DND-41 (cell line): ENCODE data around the gene TEKT3.

Source experiments
- CTCF ChIP-seq: IDR thresholded peaks from 2 replicates; pipeline ENCODE4 v1.5.1; 2012; ENCODE audit warnings: borderline replicate concordance, low read length, moderate library complexity, mild to moderate bottlenecking; ENCODE audit not compliant: poor library complexity, severe bottlenecking; ENCODE audit errors: extremely low read depth
- EZH2 ChIP-seq: IDR thresholded peaks from 3 replicates; pipeline ENCODE4 v1.6.1; 2012; ENCODE audit warnings: borderline replicate concordance, low read depth, mild to moderate bottlenecking, moderate library complexity, low read length, inconsistent platforms; ENCODE audit not compliant: severe bottlenecking

DNA sequence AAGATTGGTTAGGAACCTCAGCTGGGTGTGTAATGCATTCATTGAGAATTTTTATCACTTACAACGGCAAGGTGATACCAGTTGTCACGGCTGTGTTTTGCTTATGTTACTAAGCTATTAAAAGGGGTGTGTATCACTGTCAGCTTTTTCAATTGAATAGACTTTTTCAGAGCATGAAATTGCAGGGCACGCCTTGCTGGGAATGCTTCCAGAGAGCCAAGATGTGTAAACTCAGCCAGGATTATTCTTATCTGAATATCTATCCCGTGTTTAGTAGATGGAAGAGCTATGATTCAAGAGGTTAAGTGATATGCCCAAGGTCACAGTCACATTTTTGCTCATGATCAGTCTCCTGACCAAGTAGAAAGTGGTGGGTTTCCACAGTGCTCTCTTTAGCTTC, 6.6 kb upstream of the TEKT3 start:
- TF ChIP-seq CTCF (no peak), EZH2 (no peak)
